ENCODE data around the gene PDZRN3.

PDZRN3 gene

GRCh38 chr3:73609655-73610054 is 15.1 kb downstream of the PDZRN3 start:
- no peak overlapping the region for H3K27ac ChIP-seq (replicated peaks)
- no peak for DNase-seq (ENCODE audit: low read depth in 1 of 2, low spot score in 1 of 2)
- no peak overlapping the region for H3K4me3 ChIP-seq (replicated peaks; ENCODE audit: insufficient read depth, low read length)
- H3K27me3 ChIP-seq (ENCODE audit: insufficient read depth, poor library complexity, severe bottlenecking) = no peaks in the 10 kb centered on the region
- no peak for TF ChIP-seq REST (IDR thresholded peaks at IDR 0.05; ENCODE audit: insufficient replicate concordance, low read depth)
- TF ChIP-seq CTCF (IDR thresholded peaks at IDR 0.05; ENCODE audit: insufficient read depth, low read length) = no peak

- DNase-seq (ENCODE audit: low read depth in 1 of 2, low spot score in 1 of 2) = no peak
- Histone ChIP-seq H3K27ac (replicated peaks) (no peak overlapping the region), H3K4me3 (replicated peaks; ENCODE audit: insufficient read depth, low read length) (no peak overlapping the region), H3K27me3 (ENCODE audit: insufficient read depth, poor library complexity, severe bottlenecking) (no peaks in the 10 kb centered on the region)
- TF ChIP-seq GABPA (IDR thresholded peaks at IDR 0.05; ENCODE audit: low read depth) (no peak), REST (IDR thresholded peaks at IDR 0.05; ENCODE audit: insufficient replicate concordance, low read depth) (no peak), SPI1 (IDR thresholded peaks at IDR 0.05; ENCODE audit: borderline replicate concordance, low read depth) (no peak), POLR2AphosphoS5 (IDR thresholded peaks at IDR 0.05; ENCODE audit: low read depth) (no peak), CTCF (IDR thresholded peaks at IDR 0.05; ENCODE audit: insufficient read depth, low read length) (no peak)
Measured at GRCh38 chr3:73609315-73609641, 15.5 kb downstream of the PDZRN3 start.

GRCh38 chr3:73608456-73609314 is 16.1 kb downstream of the PDZRN3 start:
- Histone ChIP-seq H3K4me3 (replicated peaks; ENCODE audit: insufficient read depth, low read length) (no peak overlapping the region), H3K27ac (replicated peaks) (no peak overlapping the region), H3K27me3 (ENCODE audit: insufficient read depth, poor library complexity, severe bottlenecking) (no peaks in the 10 kb centered on the region)
- DNase-seq (ENCODE audit: low read depth in 1 of 2, low spot score in 1 of 2) = no peak
- TF ChIP-seq REST (IDR thresholded peaks at IDR 0.05; ENCODE audit: insufficient replicate concordance, low read depth) (no peak), GABPA (IDR thresholded peaks at IDR 0.05; ENCODE audit: low read depth) (no peak), SPI1 (IDR thresholded peaks at IDR 0.05; ENCODE audit: borderline replicate concordance, low read depth) (no peak), CTCF (IDR thresholded peaks at IDR 0.05; ENCODE audit: insufficient read depth, low read length) (no peak), POLR2AphosphoS5 (IDR thresholded peaks at IDR 0.05; ENCODE audit: low read depth) (no peak)
